Articular chondrocyte of knee joint (primary cell): ENCODE results near the gene NPC2. TPM values are rescaled to one million over a fixed set of nuclear protein-coding genes. Genes with fewer than 3 reads are reported as not detected.

Source experiments
- total RNA-seq: library from RNA; depleted of rRNA; stranded (reverse); fragments of >200 nt; gene quantifications from 2 replicates; pipeline ENCODE4 v1.2.3, GENCODE V29; 2012

NPC2 gene
- total RNA-seq = 167 and 276 TPM in 2 replicates

DNA sequence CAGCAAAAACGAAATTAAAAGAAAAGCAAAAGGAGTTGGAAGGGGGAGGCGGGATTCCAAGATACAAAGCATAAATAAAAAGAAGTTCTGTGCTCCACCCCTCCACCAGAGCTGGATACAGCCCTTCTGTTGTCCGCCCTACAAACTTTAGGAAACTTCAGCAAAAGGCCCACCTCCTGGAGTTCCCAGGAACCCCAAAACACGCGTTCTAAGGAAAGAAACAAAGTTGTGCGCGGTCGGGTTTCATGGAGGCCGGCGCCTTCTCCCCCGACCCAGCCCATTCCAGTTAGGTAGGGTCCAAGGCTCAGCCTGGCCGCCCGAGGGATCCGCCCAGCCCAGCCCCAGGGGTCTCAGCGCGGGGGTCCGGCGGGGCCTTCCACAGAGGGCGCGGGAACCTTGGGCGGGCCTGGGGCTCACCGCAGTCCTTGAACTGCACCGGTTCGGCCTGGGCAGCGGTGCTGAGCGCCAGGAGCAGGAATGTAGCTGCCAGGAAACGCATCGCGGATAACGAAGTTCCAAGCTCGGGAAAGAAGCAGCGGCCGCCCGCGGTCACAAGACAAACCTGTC, at the start of gene NPC2:
NPC2 (minus strand) TSS at position 530 of the 567 bp plus-strand sequence; CDS start at position 499, 31 bp downstream.

DNA sequence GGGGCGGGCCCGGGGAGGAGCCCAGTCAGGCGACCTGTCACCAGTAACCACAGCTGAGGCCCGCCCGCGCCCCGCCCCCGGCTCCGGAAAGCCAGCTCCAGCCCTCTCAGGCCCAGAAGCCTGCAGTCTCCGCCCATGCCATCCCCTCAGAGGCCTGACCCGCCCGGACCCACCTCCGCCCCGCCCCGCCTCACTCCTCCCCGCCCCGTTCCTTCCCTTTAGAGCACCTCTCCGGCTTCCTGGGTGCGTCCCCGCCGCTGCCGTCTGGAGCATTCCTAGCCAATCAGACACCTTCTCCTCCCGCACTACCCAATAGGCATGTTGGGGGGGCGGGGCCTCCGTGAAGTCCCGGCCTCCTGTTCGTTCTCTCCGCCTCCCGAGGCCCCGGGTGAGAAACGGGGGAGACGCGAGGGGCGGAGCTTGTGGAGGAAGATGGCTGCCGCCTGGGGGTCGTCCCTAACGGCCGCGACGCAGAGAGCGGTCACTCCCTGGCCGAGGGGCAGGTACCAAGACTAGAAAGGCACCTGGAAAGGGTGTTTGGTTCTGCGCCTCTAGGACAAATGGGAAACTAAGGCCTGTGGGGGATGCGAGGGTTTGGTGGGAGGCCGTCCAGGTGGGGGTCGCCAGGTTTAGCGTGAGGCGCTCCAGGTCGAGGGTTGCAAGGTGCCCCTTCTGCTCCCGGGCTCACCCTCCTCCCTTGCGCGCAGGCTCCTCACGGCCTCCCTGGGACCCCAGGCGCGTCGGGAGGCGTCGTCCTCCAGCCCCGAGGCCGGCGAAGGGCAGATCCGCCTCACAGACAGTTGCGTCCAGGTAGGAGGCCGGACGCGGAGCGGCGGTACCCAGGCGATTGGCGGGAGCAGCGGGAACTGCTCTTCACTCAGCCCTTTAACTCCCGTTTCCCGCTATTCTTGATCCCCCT, 497 bp upstream of the NPC2 start, which contains the start of gene ISCA2:
ISCA2 (plus strand) TSS at position 423 of the 919 bp plus-strand sequence; CDS start at position 433, 10 bp downstream.

Other genes starting within 250 kb of the NPC2 start
- 34.3 and 36.7 TPM in 2 replicates for gene ABCD4, start 190.4 kb downstream of the NPC2 start, total RNA-seq
- not detected in 2 replicates for gene VRTN, start 144.8 kb downstream of the NPC2 start, total RNA-seq
- gene SYNDIG1L, start 67.1 kb downstream of the NPC2 start, total RNA-seq = under 0.01 TPM in 1 of 2 replicates, not detected in the other
- 12.0 and 14.6 TPM in 2 replicates for gene ISCA2, start 460 bp upstream of the NPC2 start, total RNA-seq
- 315 and 335 TPM in 2 replicates for gene LTBP2, start 118.9 kb upstream of the NPC2 start, total RNA-seq
- gene AREL1, start 219.8 kb upstream of the NPC2 start, total RNA-seq = 25.9 and 26.9 TPM in 2 replicates
- gene FCF1, start 219.8 kb upstream of the NPC2 start, total RNA-seq = 49.4 and 68.9 TPM in 2 replicates